Cardiac muscle cell (in vitro differentiated cells and primary cell): ENCODE measurements around the gene KRTAP4-4. TPM values are rescaled to one million over a fixed set of nuclear protein-coding genes. Genes with fewer than 3 reads are reported as not detected.
"Not testable (repeated sequence)": the region's sequence is repeated elsewhere in the genome, so short reads cannot be mapped to it uniquely, and the experiment has no call there.

Experiments used
- DNase-seq, 2 donors: peaks; one replicate each; pipeline versions ENCODE4 v3.0.0 to v3.0.0-alpha.2; 2010 to 2017; ENCODE audit warnings: low read depth in 1 of 2, low spot score in 1 of 2
- H3K27ac ChIP-seq: fragments of 200-600 bp; sonication (generic); 2 replicates; pipeline ENCODE4 v1.5.1; 2016
- H3K27me3 ChIP-seq: fragments of 200-600 bp; sonication (generic); 2 replicates; pipeline ENCODE4 v1.6.0; 2016; ENCODE audit warnings: control low read depth
- H3K36me3 ChIP-seq: fragments of 200-600 bp; sonication (generic); 2 replicates; pipeline ENCODE4 v1.5.1; 2016; ENCODE audit warnings: control low read depth
- H3K4me1 ChIP-seq: fragments of 200-600 bp; sonication (generic); 2 replicates; pipeline ENCODE4 v1.8.1; 2017; ENCODE audit warnings: low read depth, mild to moderate bottlenecking, mixed run types
- H3K4me3 ChIP-seq: fragments of 200-600 bp; sonication (generic); 2 replicates; pipeline ENCODE4 v1.5.1; 2016; ENCODE audit warnings: mild to moderate bottlenecking
- H3K9me3 ChIP-seq: fragments of 200-600 bp; sonication (generic); 2 replicates; pipeline ENCODE4 v1.5.1; 2017; ENCODE audit warnings: low read depth, mild to moderate bottlenecking, control low read depth
- polyA plus RNA-seq: library from polyadenylated mRNA; unstranded; fragments of >200 nt; fragmentation: Nextera tagmentation; extraction: Ambion mirVana; gene quantifications from 2 replicates; pipeline ENCODE4 v1.2.1, GENCODE V29; 2016
- total RNA-seq: library from RNA; depleted of rRNA; stranded (reverse); fragments of >200 nt; gene quantifications from 2 replicates; pipeline ENCODE4 v1.2.3, GENCODE V29; 2016
- TF ChIP-seq, protein P1 (sequence below): IDR thresholded peaks from 2 replicates; pipeline ENCODE4 v1.5.1; 2012; ENCODE audit warnings: low read depth, mild to moderate bottlenecking, low read length

KRTAP4-4 gene
- total RNA-seq (not detected in 2 replicates), polyA plus RNA-seq (not detected in 2 replicates)

- H3K9me3 ChIP-seq = no peaks in the 10 kb centered on the region
- TF ChIP-seq, protein P1, sequence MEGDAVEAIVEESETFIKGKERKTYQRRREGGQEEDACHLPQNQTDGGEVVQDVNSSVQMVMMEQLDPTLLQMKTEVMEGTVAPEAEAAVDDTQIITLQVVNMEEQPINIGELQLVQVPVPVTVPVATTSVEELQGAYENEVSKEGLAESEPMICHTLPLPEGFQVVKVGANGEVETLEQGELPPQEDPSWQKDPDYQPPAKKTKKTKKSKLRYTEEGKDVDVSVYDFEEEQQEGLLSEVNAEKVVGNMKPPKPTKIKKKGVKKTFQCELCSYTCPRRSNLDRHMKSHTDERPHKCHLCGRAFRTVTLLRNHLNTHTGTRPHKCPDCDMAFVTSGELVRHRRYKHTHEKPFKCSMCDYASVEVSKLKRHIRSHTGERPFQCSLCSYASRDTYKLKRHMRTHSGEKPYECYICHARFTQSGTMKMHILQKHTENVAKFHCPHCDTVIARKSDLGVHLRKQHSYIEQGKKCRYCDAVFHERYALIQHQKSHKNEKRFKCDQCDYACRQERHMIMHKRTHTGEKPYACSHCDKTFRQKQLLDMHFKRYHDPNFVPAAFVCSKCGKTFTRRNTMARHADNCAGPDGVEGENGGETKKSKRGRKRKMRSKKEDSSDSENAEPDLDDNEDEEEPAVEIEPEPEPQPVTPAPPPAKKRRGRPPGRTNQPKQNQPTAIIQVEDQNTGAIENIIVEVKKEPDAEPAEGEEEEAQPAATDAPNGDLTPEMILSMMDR = no peak
- H3K4me1 ChIP-seq = no peaks in the 10 kb centered on the region
- no peaks in the 10 kb centered on the region for H3K36me3 ChIP-seq
- DNase-seq = no peak
- no peak within 1 kb of the TSS for H3K4me3 ChIP-seq
- H3K27ac ChIP-seq = no peak within 1 kb of the TSS
- peaks cover 15% of the 10 kb centered on the region for H3K27me3 ChIP-seq
Observed at GRCh38 chr17:41160648-41161047, at the start of gene KRTAP4-4. KRTAP4-4 (minus strand) TSS chr17:41160748; CDS start chr17:41160691, 57 bp downstream.

GRCh38 chr17:41199421-41200078, 39.0 kb upstream of the KRTAP4-4 start:
- H3K36me3 ChIP-seq = no peaks in the 10 kb centered on the region
- H3K4me1 ChIP-seq = no peaks in the 10 kb centered on the region
- no peak overlapping the region for H3K4me3 ChIP-seq
- no peak overlapping the region for H3K27ac ChIP-seq
- no peak for DNase-seq
- H3K9me3 ChIP-seq = no peaks in the 10 kb centered on the region
- TF ChIP-seq, protein P1 = no peak
- H3K27me3 ChIP-seq = no peaks in the 10 kb centered on the region

DNA sequence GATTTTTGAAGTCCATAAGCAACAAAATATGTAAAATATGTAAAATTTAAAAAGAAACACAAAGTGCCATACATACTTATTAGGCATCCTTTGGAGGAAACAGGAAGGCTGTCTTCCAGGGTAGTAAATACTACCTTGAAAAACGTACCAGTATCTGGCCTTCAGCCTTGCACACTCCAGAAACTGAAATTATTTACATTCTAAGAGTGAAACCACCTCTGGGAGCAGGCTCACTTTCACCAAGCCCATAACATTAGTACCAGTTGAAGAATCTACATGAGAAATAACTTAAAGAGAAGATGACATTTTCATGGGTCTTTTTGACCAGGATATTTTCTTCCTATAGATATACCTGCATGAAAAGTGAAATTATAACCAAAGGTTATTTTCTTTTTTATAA, 35.5 kb upstream of the KRTAP4-4 start:
- Histone ChIP-seq H3K4me1 (no peaks in the 10 kb centered on the region), H3K4me3 (no peak overlapping the region), H3K36me3 (no peaks in the 10 kb centered on the region), H3K9me3 (no peaks in the 10 kb centered on the region), H3K27me3 (peaks cover 3% of the 10 kb centered on the region), H3K27ac (no peak overlapping the region)
- no peak for DNase-seq
- TF ChIP-seq, protein P1 = no peak

- no peaks in the 10 kb centered on the region for H3K4me1 ChIP-seq
- H3K9me3 ChIP-seq = no peaks in the 10 kb centered on the region
- no peak overlapping the region for H3K4me3 ChIP-seq
- peaks cover 17% of the 10 kb centered on the region for H3K27me3 ChIP-seq
- TF ChIP-seq, protein P1 = no peak
- H3K27ac ChIP-seq = no peak overlapping the region
- DNase-seq = no peak
- H3K36me3 ChIP-seq = no peaks in the 10 kb centered on the region
Observed at GRCh38 chr17:41190328-41190727, 29.8 kb upstream of the KRTAP4-4 start.

GRCh38 chr17:41189837-41190318, 29.3 kb upstream of the KRTAP4-4 start, which contains the start of gene KRTAP9-1:
KRTAP9-1 (plus strand) TSS chr17:41189887; CDS start chr17:41189887, 0 bp downstream.
- H3K36me3 ChIP-seq, H3K27ac ChIP-seq, H3K4me3 ChIP-seq, H3K4me1 ChIP-seq, H3K9me3 ChIP-seq, DNase-seq: not testable (repeated sequence)
- H3K27me3 ChIP-seq = peaks cover 17% of the 10 kb centered on the region

GRCh38 chr17:41186872-41187271, 26.3 kb upstream of the KRTAP4-4 start:
- Histone ChIP-seq H3K27ac (no peak overlapping the region), H3K27me3 (peaks cover 17% of the 10 kb centered on the region)
- DNase-seq = no peak

More at GRCh38 chr17:41186872-41187271, 26.3 kb upstream of the KRTAP4-4 start:
- no peaks in the 10 kb centered on the region for H3K36me3 ChIP-seq
- no peaks in the 10 kb centered on the region for H3K4me1 ChIP-seq
- no peak overlapping the region for H3K4me3 ChIP-seq
- H3K9me3 ChIP-seq = no peaks in the 10 kb centered on the region
- TF ChIP-seq, protein P1 = no peak
